KMS-11 (cell line): ENCODE results near the gene DAB2IP.

Source experiments
- H2AFZ ChIP-seq: fragments of 200-600 bp; sonication (generic); 2 replicates; pipeline ENCODE4 v1.6.1; 2016; ENCODE audit warnings: antibody characterized with exemption, mixed run types, low read depth
- H3K27ac ChIP-seq: fragments of 200-600 bp; sonication (generic); 2 replicates; pipeline ENCODE4 v1.6.1; 2016; ENCODE audit warnings: mild to moderate bottlenecking, mixed run types
- H3K27me3 ChIP-seq: fragments of 200-600 bp; sonication (generic); 2 replicates; pipeline ENCODE4 v1.6.1; 2017; ENCODE audit warnings: mild to moderate bottlenecking, low read depth, mixed run types, moderate library complexity; ENCODE audit not compliant: insufficient read depth
- H3K36me3 ChIP-seq: fragments of 200-600 bp; sonication (generic); 2 replicates; pipeline ENCODE4 v1.6.1; 2017; ENCODE audit warnings: mild to moderate bottlenecking, mixed run types; ENCODE audit not compliant: insufficient read depth
- H3K4me1 ChIP-seq: fragments of 200-600 bp; sonication (generic); 2 replicates; pipeline ENCODE4 v1.6.1; 2016; ENCODE audit warnings: mild to moderate bottlenecking, low read depth, mixed run types; ENCODE audit not compliant: poor library complexity, severe bottlenecking
- H3K4me2 ChIP-seq: fragments of 200-600 bp; sonication (generic); 2 replicates; pipeline ENCODE4 v1.7.0; 2016; ENCODE audit warnings: mild to moderate bottlenecking, mixed run types
- H3K4me3 ChIP-seq: fragments of 200-600 bp; sonication (generic); IDR thresholded peaks from 2 replicates; pipeline ENCODE4 v1.6.1; 2017; ENCODE audit warnings: low read depth, low read length, mixed read lengths; ENCODE audit not compliant: insufficient read depth
- H3K79me2 ChIP-seq: fragments of 200-600 bp; sonication (generic); 2 replicates; pipeline ENCODE4 v1.6.1; 2016; ENCODE audit warnings: low read depth, mixed run types; ENCODE audit not compliant: insufficient read depth
- H3K9ac ChIP-seq: fragments of 200-600 bp; sonication (generic); 2 replicates; pipeline ENCODE4 v1.6.1; 2016; ENCODE audit warnings: mild to moderate bottlenecking, mixed run types
- H4K20me1 ChIP-seq: fragments of 200-600 bp; sonication (generic); 2 replicates; pipeline ENCODE4 v1.6.1; 2016; ENCODE audit warnings: mild to moderate bottlenecking, mixed run types; ENCODE audit not compliant: insufficient read depth
- TF ChIP-seq, protein P1 (sequence below): fragments of 200-600 bp; sonication (generic); conservative IDR thresholded peaks from 2 replicates; pipeline ENCODE4 v1.6.1; 2017; ENCODE audit warnings: low read depth, mild to moderate bottlenecking, antibody characterized with exemption, low read length, moderate library complexity, mixed read lengths

DAB2IP gene

DNA sequence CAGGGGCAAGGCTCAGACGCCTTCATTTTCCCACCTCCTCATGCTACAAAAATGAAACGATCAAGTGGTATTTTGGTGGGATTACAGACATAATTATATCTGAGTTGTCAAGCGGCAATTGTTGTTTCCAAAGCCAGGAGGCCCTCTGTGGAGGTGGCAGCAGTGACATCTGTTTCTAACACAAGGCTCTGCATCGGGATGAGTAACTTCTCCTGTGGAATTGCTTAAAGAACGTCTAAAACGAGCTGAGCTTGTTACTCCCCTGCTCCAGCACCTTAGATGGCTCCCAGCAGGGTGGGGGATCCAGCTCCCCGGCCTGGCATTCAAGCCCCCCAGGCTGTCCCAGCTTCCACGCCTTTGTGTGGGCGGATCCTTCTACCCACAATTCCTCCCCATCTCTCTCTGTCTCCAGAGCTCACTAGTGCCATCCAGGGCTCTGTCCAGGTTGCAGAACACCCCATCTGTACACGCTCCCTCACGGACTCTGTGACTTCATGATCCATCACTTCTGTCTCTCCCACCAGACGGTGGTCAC, 36.8 kb downstream of the DAB2IP start:
- Histone ChIP-seq H3K4me2 (no peak overlapping the region), H3K4me1 (no peaks in the 10 kb centered on the region), H3K36me3 (no peaks in the 10 kb centered on the region), H3K79me2 (no peaks in the 10 kb centered on the region), H4K20me1 (no peaks in the 10 kb centered on the region), H3K9ac (no peak overlapping the region), H3K4me3 (no peak overlapping the region), H3K27me3 (no peaks in the 10 kb centered on the region), H3K27ac (no peak overlapping the region), H2AFZ (no peak overlapping the region)
- TF ChIP-seq, protein P1, sequence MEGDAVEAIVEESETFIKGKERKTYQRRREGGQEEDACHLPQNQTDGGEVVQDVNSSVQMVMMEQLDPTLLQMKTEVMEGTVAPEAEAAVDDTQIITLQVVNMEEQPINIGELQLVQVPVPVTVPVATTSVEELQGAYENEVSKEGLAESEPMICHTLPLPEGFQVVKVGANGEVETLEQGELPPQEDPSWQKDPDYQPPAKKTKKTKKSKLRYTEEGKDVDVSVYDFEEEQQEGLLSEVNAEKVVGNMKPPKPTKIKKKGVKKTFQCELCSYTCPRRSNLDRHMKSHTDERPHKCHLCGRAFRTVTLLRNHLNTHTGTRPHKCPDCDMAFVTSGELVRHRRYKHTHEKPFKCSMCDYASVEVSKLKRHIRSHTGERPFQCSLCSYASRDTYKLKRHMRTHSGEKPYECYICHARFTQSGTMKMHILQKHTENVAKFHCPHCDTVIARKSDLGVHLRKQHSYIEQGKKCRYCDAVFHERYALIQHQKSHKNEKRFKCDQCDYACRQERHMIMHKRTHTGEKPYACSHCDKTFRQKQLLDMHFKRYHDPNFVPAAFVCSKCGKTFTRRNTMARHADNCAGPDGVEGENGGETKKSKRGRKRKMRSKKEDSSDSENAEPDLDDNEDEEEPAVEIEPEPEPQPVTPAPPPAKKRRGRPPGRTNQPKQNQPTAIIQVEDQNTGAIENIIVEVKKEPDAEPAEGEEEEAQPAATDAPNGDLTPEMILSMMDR = no peak

GRCh38 chr9:121688681-121689080, 37.2 kb downstream of the DAB2IP start:
- Histone ChIP-seq H3K27me3 (no peaks in the 10 kb centered on the region), H2AFZ (no peak overlapping the region), H3K79me2 (no peaks in the 10 kb centered on the region), H3K4me3 (no peak overlapping the region), H4K20me1 (no peaks in the 10 kb centered on the region), H3K9ac (no peak overlapping the region), H3K4me1 (no peaks in the 10 kb centered on the region), H3K4me2 (no peak overlapping the region), H3K36me3 (no peaks in the 10 kb centered on the region), H3K27ac (no peak overlapping the region)
- TF ChIP-seq, protein P1 = no peak

- no peaks in the 10 kb centered on the region for H3K79me2 ChIP-seq
- H3K9ac ChIP-seq = no peak overlapping the region
- H3K36me3 ChIP-seq = no peaks in the 10 kb centered on the region
- no peaks in the 10 kb centered on the region for H3K27me3 ChIP-seq
- TF ChIP-seq, protein P1 = no peak
- H3K27ac ChIP-seq = no peak overlapping the region
- no peaks in the 10 kb centered on the region for H4K20me1 ChIP-seq
- H3K4me2 ChIP-seq = no peak overlapping the region
- no peaks in the 10 kb centered on the region for H3K4me1 ChIP-seq
- H3K4me3 ChIP-seq = no peak overlapping the region
- H2AFZ ChIP-seq = no peak overlapping the region
Observed at GRCh38 chr9:121689461-121690157, 38.2 kb downstream of the DAB2IP start.

DNA sequence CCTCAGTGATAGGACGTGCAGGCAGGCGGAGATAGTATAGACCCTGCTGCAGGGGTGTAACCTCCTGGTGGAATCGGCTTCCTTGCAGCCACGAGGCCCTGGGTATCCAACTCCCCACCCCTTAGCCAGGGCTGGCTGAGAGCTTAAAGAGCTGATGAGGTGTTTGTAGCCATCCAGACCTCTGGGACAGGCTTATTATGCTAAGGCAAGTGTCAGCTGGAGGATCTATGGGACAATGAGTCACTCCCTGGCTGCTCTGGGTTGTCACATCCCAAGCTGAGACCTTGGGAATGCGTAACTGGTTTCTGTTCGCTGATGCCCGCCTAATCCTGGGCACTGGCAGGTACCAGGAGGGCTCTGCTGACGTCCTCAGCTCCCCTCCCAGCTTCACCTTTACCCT, 38.9 kb downstream of the DAB2IP start:
- Histone ChIP-seq H3K27me3 (no peaks in the 10 kb centered on the region), H3K79me2 (no peaks in the 10 kb centered on the region), H3K36me3 (no peaks in the 10 kb centered on the region), H4K20me1 (no peaks in the 10 kb centered on the region), H3K4me2 (no peak overlapping the region), H3K4me1 (no peaks in the 10 kb centered on the region), H3K27ac (no peak overlapping the region), H3K4me3 (no peak overlapping the region), H3K9ac (no peak overlapping the region), H2AFZ (no peak overlapping the region)
- TF ChIP-seq, protein P1 = no peak
